HCT116 (cell line): ENCODE measurements around the gene SNN.

Experiments used
- EGR1 ChIP-seq: IDR thresholded peaks from 2 replicates; pipeline ENCODE4 v1.6.1; 2012; ENCODE audit warnings: low read depth
- RAD21 ChIP-seq: IDR thresholded peaks from 2 replicates; pipeline ENCODE4 v1.6.1; 2012; ENCODE audit warnings: low read depth, mild to moderate bottlenecking
- TF ChIP-seq, protein P1 (sequence below), 3 experiments: fragments of 200-600 bp in 1 of 3; sonication (generic) in 1 of 3; IDR thresholded peaks in 2 of 3; conservative IDR thresholded peaks in 1 of 3; 2 replicates each; pipeline ENCODE4 v1.5.1; 2012 to 2017; ENCODE audit warnings: low read depth in 2 of 3, low read length in 2 of 3, antibody characterized with exemption in 1 of 3, borderline replicate concordance in 1 of 3, control low read depth in 1 of 3, mild to moderate bottlenecking in 1 of 3, mixed read lengths in 1 of 3, mixed run types in 1 of 3, moderate library complexity in 1 of 3; ENCODE audit not compliant: insufficient read depth in 1 of 3
- TF ChIP-seq, protein P2 (sequence below): IDR thresholded peaks from 2 replicates; pipeline ENCODE4 v1.6.1; 2012

DNA sequence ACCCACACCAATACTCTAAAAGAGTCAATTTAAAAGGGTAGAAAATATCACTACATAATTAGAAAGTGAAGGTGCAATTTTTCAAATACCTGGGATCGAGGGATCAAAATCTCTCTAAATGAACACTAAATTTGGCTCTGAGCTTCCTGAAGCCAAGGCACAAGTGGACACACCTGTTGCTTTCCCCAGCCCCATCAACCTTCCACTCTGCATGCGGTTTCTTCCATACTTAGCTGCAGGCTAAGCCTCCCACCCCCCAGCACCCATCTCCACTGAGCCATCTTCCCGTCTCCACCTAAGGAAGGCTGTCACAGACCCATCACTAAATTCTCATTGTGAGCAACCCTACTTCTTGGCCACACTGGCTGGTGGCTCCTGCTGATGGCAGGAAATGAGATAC, 43.9 kb downstream of the SNN start:
- TF ChIP-seq, protein P1, sequence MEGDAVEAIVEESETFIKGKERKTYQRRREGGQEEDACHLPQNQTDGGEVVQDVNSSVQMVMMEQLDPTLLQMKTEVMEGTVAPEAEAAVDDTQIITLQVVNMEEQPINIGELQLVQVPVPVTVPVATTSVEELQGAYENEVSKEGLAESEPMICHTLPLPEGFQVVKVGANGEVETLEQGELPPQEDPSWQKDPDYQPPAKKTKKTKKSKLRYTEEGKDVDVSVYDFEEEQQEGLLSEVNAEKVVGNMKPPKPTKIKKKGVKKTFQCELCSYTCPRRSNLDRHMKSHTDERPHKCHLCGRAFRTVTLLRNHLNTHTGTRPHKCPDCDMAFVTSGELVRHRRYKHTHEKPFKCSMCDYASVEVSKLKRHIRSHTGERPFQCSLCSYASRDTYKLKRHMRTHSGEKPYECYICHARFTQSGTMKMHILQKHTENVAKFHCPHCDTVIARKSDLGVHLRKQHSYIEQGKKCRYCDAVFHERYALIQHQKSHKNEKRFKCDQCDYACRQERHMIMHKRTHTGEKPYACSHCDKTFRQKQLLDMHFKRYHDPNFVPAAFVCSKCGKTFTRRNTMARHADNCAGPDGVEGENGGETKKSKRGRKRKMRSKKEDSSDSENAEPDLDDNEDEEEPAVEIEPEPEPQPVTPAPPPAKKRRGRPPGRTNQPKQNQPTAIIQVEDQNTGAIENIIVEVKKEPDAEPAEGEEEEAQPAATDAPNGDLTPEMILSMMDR (IDR thresholded peaks at IDR 0.05 in 2 of 3, conservative IDR thresholded peaks at IDR 0.05 in 1 of 3; ENCODE audit: borderline replicate concordance in 1 of 3, insufficient read depth in 1 of 3, low read depth in 2 of 3, low read length in 2 of 3): no peak
- TF ChIP-seq, protein P2, sequence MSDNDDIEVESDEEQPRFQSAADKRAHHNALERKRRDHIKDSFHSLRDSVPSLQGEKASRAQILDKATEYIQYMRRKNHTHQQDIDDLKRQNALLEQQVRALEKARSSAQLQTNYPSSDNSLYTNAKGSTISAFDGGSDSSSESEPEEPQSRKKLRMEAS: no peak
- TF ChIP-seq EGR1: no peak
- TF ChIP-seq RAD21: no peak
